Muscle of arm (tissue), 14 donors: ENCODE data around the gene ADPGK. TPM values are rescaled to one million over a fixed set of nuclear protein-coding genes. Genes with fewer than 3 reads are reported as not detected.
"Not testable (repeated sequence)": the region's sequence is repeated elsewhere in the genome, so short reads cannot be mapped to it uniquely, and the experiment has no call there.

Experiments
- DNase-seq: peaks from one replicate; pipeline ENCODE4 v3.0.0-alpha.2; 2013
- long read RNA-seq, 11 donors: transcript quantifications; one replicate each; lab custom pipeline, GENCODE V29; 2026
- polyA plus RNA-seq, 12 donors: library from polyadenylated mRNA; unstranded; fragments of 120-200 nt; gene quantifications; one replicate each; pipeline ENCODE4 v1.2.1, GENCODE V29; 2013; ENCODE audit not compliant: insufficient read length in 12 of 12

The ADPGK gene
- polyA plus RNA-seq = 10 to 100 TPM in 11 of 12 donors, not detected in 1; 27.1 to 50.3 (median 35.2) TPM
- long read RNA-seq, donor 1, transcript ADPGK-201 (7 exons, 2,557 nt) = major isoform, 5 of 8 reads
- long read RNA-seq, donor 1, partial matches to known transcripts = 0 of 8 reads
- long read RNA-seq, donor 1, other reads (novel, unspliced or antisense) = 0 of 8 reads
- long read RNA-seq, donor 2, transcript ADPGK-201 (7 exons, 2,557 nt) = major isoform, 8 of 8 reads
- long read RNA-seq, donor 2, partial matches to known transcripts = 0 of 8 reads
- long read RNA-seq, donor 2, other reads (novel, unspliced or antisense) = 0 of 8 reads
- long read RNA-seq, donor 3, partial matches to known transcripts = 0 of 1 reads
- long read RNA-seq, donor 3, other reads (novel, unspliced or antisense) = 0 of 1 reads
- long read RNA-seq, donor 4, partial matches to known transcripts = 0 of 2 reads
- long read RNA-seq, donor 4, other reads (novel, unspliced or antisense) = 0 of 2 reads
- long read RNA-seq, donor 5, transcript ADPGK-201 (7 exons, 2,557 nt) = major isoform, 7 of 31 reads
- long read RNA-seq, donor 5, partial matches to known transcripts = 12 of 31 reads
- long read RNA-seq, donor 5, other reads (novel, unspliced or antisense) = 10 of 31 reads
- long read RNA-seq, donor 6, partial matches to known transcripts = 0 of 3 reads
- long read RNA-seq, donor 6, other reads (novel, unspliced or antisense) = 0 of 3 reads
- long read RNA-seq, donor 7 = 0 reads
- long read RNA-seq, donor 8, full-length matches to known transcripts = 7 of 12 reads
- long read RNA-seq, donor 8, partial matches to known transcripts = 0 of 12 reads
- long read RNA-seq, donor 8, other reads (novel, unspliced or antisense) = 5 of 12 reads
- long read RNA-seq, donor 9, partial matches to known transcripts = 5 of 6 reads
- long read RNA-seq, donor 9, other reads (novel, unspliced or antisense) = 0 of 6 reads
- long read RNA-seq, donor 10, partial matches to known transcripts = 0 of 3 reads
- long read RNA-seq, donor 10, other reads (novel, unspliced or antisense) = 0 of 3 reads
- long read RNA-seq, donor 11, transcript ADPGK-201 (7 exons, 2,557 nt) = major isoform, 7 of 8 reads
- long read RNA-seq, donor 11, partial matches to known transcripts = 0 of 8 reads
- long read RNA-seq, donor 11, other reads (novel, unspliced or antisense) = 0 of 8 reads

GRCh38 chr15:72783640-72784455 is at the start of gene ADPGK:
Gene ADPGK (minus strand): TSS chr15:72783758. CDS start chr15:72783691, 67 bp downstream.
- DNase-seq = peak; percentile 97

- no peak for DNase-seq
Measured at GRCh38 chr15:72827226-72827625, 43.7 kb upstream of the ADPGK start.

DNA sequence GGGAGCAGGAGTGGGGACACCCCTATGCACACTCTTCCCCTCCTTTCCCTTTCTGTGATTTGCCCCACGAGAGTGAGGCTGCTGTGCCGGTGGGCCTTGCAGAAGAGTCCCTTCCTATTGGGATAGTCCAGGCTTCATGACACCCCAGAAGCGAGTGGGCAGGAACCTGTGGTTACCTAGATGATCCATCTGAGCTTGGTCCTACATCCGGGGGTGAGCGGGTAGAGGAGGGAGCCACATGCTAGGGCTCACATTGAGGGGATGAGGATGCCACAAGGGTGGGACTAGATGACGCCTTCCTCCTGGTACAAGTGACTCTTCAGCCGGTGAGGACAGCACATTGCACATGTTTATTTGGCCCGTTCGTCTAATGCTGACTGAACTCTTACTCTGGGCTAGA is 43.1 kb upstream of the ADPGK start:
- no peak for DNase-seq

- DNase-seq = no peak
Measured at GRCh38 chr15:72825829-72826228, 42.3 kb upstream of the ADPGK start.

GRCh38 chr15:72824781-72825180 is 41.2 kb upstream of the ADPGK start:
- no peak for DNase-seq

DNA sequence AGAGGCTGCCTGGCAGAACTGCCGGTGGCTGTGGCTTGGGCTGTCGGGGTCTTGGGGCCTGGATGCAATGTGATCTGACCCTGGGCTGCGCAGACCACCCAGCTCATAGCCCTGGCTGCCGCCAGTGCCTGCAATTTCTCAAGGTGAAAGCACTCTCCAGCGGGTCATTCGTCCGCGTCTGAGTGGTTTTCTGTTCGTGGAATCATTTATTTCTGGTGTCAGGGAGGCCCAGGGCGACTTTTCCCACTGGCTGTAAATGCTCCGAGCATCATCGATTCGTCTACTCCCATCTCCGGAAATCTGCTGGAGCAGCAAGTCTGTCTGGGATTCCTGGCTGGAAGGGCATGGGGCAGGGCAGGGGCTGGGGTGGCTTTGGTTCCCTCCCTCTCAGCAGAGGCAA is 40.6 kb upstream of the ADPGK start:
- no peak for DNase-seq

- no peak for DNase-seq
Measured at GRCh38 chr15:72820278-72820677, 36.7 kb upstream of the ADPGK start.

GRCh38 chr15:72818632-72819031 is 35.1 kb upstream of the ADPGK start:
- no peak for DNase-seq

GRCh38 chr15:72813345-72814004 is 29.9 kb upstream of the ADPGK start:
- no peak for DNase-seq

- DNase-seq = no peak
Measured at GRCh38 chr15:72809329-72809728, 25.8 kb upstream of the ADPGK start.

DNA sequence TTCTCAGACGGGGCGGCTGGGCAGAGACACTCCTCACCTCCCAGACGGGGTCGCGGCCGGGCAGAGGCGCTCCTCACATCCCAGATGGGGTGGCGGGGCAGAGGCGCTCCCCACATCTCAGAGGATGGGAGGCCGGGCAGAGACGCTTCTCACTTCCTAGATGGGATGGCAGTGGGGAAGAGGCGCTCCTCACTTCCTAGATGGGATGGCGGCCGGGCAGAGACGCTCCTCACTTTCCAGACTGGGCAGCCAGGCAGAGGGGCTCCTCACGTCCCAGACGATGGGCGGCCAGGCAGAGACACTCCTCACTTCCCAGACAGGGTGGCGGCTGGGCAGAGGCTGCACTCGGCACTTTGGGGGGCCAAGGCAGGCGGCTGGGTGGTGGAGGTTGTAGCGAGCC is 23.8 kb upstream of the ADPGK start:
- not testable (repeated sequence) for DNase-seq

GRCh38 chr15:72803006-72803405 is 19.4 kb upstream of the ADPGK start:
- no peak for DNase-seq

- no peak for DNase-seq
Measured at GRCh38 chr15:72801590-72802325, 18.2 kb upstream of the ADPGK start.

DNA sequence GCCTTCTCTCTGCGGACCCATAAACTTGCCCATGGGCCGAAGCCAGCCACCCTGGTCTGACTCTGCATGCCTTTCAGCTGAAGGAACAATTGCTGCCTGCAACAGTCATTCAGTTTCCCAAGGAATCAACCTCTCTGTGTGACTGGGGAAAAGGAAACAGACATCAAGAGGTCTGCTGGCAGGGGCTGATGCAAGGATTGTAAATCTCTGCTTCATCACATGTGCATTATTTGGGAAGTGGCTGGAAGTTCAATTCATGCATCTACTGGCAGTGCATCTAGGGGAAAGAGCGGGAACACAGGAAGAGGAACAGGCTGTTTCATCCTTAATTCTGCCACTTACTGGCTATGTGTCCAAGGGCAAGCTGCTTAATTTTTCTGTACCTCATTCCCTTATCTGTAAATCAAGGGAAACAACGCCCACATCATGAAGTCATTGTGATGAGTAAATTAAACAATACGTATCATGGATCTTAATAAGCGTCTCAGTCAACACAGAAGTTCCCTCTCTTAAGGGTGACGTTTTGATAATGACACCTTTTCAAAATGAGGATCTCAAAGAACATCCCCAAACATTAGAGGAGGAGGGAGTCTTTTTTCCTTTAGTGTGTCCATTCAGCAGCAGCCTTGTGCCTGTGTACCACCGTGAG is 17.4 kb upstream of the ADPGK start:
- DNase-seq = no peak

DNA sequence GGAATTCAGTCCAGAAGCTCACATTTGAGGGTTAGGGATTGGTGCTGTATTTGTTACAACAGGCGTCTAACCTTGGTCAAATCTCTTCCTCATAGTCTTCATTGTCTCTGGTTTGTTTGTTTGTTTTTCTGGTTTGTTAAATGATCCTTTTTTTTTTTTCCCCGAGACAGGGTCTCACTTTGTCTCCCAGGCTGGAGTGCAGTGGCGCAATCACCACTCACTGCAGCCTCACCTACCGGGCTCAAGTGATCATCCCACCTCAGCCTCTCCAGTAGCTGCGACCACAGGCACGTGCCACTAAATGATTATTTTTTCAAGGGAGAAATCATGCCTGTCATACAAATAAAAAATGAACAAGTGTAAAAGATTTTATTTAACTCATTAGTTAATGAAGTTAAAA is 14.3 kb upstream of the ADPGK start:
- DNase-seq = no peak

GRCh38 chr15:72797338-72797689 is 13.8 kb upstream of the ADPGK start:
- DNase-seq = no peak

DNA sequence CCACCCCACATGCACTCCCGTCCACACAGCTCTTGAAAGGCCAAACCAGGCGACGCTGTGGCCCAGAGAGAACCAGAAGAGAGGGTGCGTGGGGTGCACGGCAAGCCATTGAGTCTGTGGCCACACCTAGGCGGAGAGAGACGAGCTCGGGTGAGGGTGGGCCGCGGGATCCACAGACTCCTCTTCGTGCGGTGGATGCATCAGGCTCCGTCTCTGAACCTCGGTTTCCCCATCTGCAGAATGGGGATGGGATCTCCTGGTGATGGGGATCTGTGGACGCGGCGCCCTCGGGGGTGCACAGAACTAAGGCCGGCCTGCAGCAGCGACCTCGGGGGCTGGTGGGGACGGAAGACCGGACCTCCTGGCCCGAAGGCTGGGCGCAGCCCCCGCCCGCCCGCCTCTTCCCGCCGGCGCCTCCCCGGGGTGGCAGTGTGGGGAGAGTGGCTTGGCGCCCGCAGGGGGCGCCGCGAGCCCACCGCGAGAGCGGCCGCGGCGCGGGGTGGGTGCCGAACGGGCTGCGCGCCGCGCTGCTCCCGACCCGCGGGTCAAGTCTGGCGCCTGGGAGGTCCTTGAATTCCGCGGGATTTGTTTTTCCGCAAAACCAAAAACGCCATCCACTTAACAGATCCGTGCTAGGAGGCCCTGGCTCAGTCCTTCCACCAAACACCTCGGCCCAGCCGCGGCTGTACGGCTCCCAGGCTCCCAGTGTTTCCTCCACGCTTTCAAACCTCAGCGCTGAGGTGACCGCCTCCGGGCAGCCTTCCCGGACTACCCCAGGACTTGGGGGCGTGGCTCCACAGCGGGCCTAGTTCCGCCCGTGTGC is 13.2 kb upstream of the ADPGK start:
- DNase-seq = peak; percentile 32

GRCh38 chr15:72796210-72796514 is 12.6 kb upstream of the ADPGK start:
- DNase-seq = no peak
